Measurements from ENCODE around the gene ARPC5. TPM values are rescaled to one million over a fixed set of nuclear protein-coding genes. Genes with fewer than 3 reads are reported as not detected.
"Not testable (repeated sequence)": the region's sequence is repeated elsewhere in the genome, so short reads cannot be mapped to it uniquely, and the experiment has no call there.

The ARPC5 gene
- total RNA-seq: 100 to 1,000 TPM in 1 of 4 donors, 10 to 100 TPM in 3; 80.6 to 111 (median 91.1) TPM

GRCh38 chr1:183635606-183636333, at the start of gene ARPC5:
ARPC5 (minus strand) TSS chr1:183635783; CDS start chr1:183635659, 124 bp downstream.
- H3K4me3 ChIP-seq: peak within 1 kb of the TSS; percentile 90 to 95 (median 94)
- 0% methylated on average over 16 of the region's 65 CpGs for WGBS
- H3K27ac ChIP-seq (replicated peaks in 1 of 4): peak within 1 kb of the TSS; percentile 97 to 99 (median 98)
- H3K27me3 ChIP-seq: no peaks in the 10 kb centered on the region
- H3K9me3 ChIP-seq: no peaks in the 10 kb centered on the region
- TF ChIP-seq POLR2A (IDR thresholded peaks at IDR 0.05; ENCODE audit: low read depth) (peak; percentile 90), POLR2AphosphoS5 (IDR thresholded peaks at IDR 0.05) (peak; percentile 99), EP300 (IDR thresholded peaks at IDR 0.05) (no peak), CTCF (IDR thresholded peaks at IDR 0.05) (peak in 1 of 3 experiments; percentile 31)
- intact Hi-C loops (cut with DNase I): loop anchor here (10.0 kb wide), 1 partner anchor 1241 kb away; the partner anchor contains the start of gene GLUL
- H3K36me3 ChIP-seq: peaks cover 0 to 5% (median 0%) of the 10 kb centered on the region in 4 donors
- peak; percentile 99 for DNase-seq (ENCODE audit: extremely low spot score)
- H3K4me1 ChIP-seq: peaks cover 25 to 34% (median 33%) of the 10 kb centered on the region in 4 donors

GRCh38 chr1:183685112-183685713, 49.6 kb upstream of the ARPC5 start:
- 28% methylated on average over 3 of the region's 3 CpGs for WGBS
- Histone ChIP-seq H3K36me3 (no peaks in the 10 kb centered on the region), H3K4me3 (no peak overlapping the region), H3K4me1 (peaks cover 0 to 5% (median 1%) of the 10 kb centered on the region in 4 donors), H3K27me3 (no peaks in the 10 kb centered on the region), H3K27ac (replicated peaks in 1 of 4) (no peak overlapping the region), H3K9me3 (no peaks in the 10 kb centered on the region)
- TF ChIP-seq POLR2A (IDR thresholded peaks at IDR 0.05; ENCODE audit: low read depth): no peak
- peak; percentile 65 to 79 (median 67) for TF ChIP-seq CTCF (IDR thresholded peaks at IDR 0.05)
- no peak for DNase-seq (ENCODE audit: extremely low spot score)
- intact Hi-C loops (cut with DNase I): no loop called here

- H3K27me3 ChIP-seq; H3K27ac ChIP-seq (replicated peaks in 1 of 4); H3K36me3 ChIP-seq; intact Hi-C loops (cut with DNase I); DNase-seq (ENCODE audit: extremely low spot score); H3K4me3 ChIP-seq; H3K9me3 ChIP-seq: not testable (repeated sequence)
- peaks cover 0 to 12% (median 11%) of the 10 kb centered on the region in 4 donors for H3K4me1 ChIP-seq
- 92% methylated on average over 4 of the region's 4 CpGs for WGBS
Observed at GRCh38 chr1:183679363-183679762, 43.8 kb upstream of the ARPC5 start.

GRCh38 chr1:183678819-183679218, 43.2 kb upstream of the ARPC5 start:
- Histone ChIP-seq H3K36me3 (no peaks in the 10 kb centered on the region), H3K4me3 (no peak overlapping the region), H3K9me3 (no peaks in the 10 kb centered on the region), H3K4me1 (peaks cover 0 to 18% (median 16%) of the 10 kb centered on the region in 4 donors), H3K27ac (replicated peaks in 1 of 4) (no peak overlapping the region), H3K27me3 (no peaks in the 10 kb centered on the region)
- TF ChIP-seq POLR2A (IDR thresholded peaks at IDR 0.05; ENCODE audit: low read depth) (no peak), POLR2AphosphoS5 (IDR thresholded peaks at IDR 0.05) (no peak), CTCF (IDR thresholded peaks at IDR 0.05) (no peak), EP300 (IDR thresholded peaks at IDR 0.05) (no peak)
- no peak for DNase-seq (ENCODE audit: extremely low spot score)
- intact Hi-C loops (cut with DNase I): no loop called here
- 88% methylated on average over 3 of the region's 3 CpGs for WGBS

GRCh38 chr1:183676586-183677189, 41.1 kb upstream of the ARPC5 start:
- H3K36me3 ChIP-seq: no peaks in the 10 kb centered on the region
- no peak overlapping the region for H3K4me3 ChIP-seq
- no peaks in the 10 kb centered on the region for H3K9me3 ChIP-seq
- H3K27me3 ChIP-seq: no peaks in the 10 kb centered on the region
- peaks cover 0 to 22% (median 20%) of the 10 kb centered on the region in 4 donors for H3K4me1 ChIP-seq
- intact Hi-C loops (cut with DNase I): no loop called here
- TF ChIP-seq POLR2A (IDR thresholded peaks at IDR 0.05; ENCODE audit: low read depth) (no peak), CTCF (IDR thresholded peaks at IDR 0.05) (no peak), POLR2AphosphoS5 (IDR thresholded peaks at IDR 0.05) (no peak), EP300 (IDR thresholded peaks at IDR 0.05) (no peak)
- no peak overlapping the region for H3K27ac ChIP-seq (replicated peaks in 1 of 4)
- 74% methylated on average over 2 of the region's 2 CpGs for WGBS
- DNase-seq (ENCODE audit: extremely low spot score): no peak
